K562 (cell line): ENCODE results near the gene DCAF5. TPM values are rescaled to one million over a fixed set of nuclear protein-coding genes. Genes with fewer than 3 reads are reported as not detected.
A peak's percentile ranks its signal among the peaks of the same experiment; 100 is the strongest.

Source experiments
- ATAC-seq: fragments of 200-7000 bp; cut with Tn5 transposase; 3 replicates; pipeline ENCODE4 v1.9.1; 2020; ENCODE audit warnings: moderate library complexity
- BruUV-seq: library from RNA; stranded (reverse); fragments of 400-500 nt; replicated peaks from 2 replicates; lab custom pipeline; 2021; lab: Mats Ljungman, UMichigan
- CTCF ChIA-PET: fragments of 300-600 bp; formaldehyde crosslinking; extraction: SDS; loops from one replicate; lab custom pipeline; 2021; ENCODE audit warnings: low intra/inter-chr PET ratio; lab: Yijun Ruan, JAX
- POLR2A ChIA-PET: fragments of 300-600, 350-650 bp; sonication (Branson Sonifier 250); formaldehyde crosslinking; extraction: SDS; loops from one replicate; lab custom pipeline; 2021; ENCODE audit warnings: antibody characterized with exemption, inconsistent platforms; lab: Yijun Ruan, JAX
- DNase-seq, 4 experiments: peaks; one replicate each; pipeline versions ENCODE4 v3.0.0 to v3.0.0-alpha.2; 2011 to 2018; ENCODE audit warnings: low spot score in 3 of 4, mixed read lengths in 3 of 4; ENCODE audit errors: extremely low read depth in 1 of 4
- FAIRE-seq: peaks from 2 replicates; lab custom pipeline; 2011; peaks lifted over from hg19 to GRCh38; lab: Jason Lieb, UNC
- H2AFZ ChIP-seq: 2 replicates; pipeline ENCODE4 v1.6.0; 2011; ENCODE audit warnings: low read depth, low read length, control low read depth, inconsistent platforms
- H3K27ac ChIP-seq: fragments of 200-600 bp; 3 replicates; pipeline ENCODE4 v1.8.0; 2011; ENCODE audit warnings: low read depth, mild to moderate bottlenecking, control low read depth, inconsistent platforms, low read length, moderate library complexity, mixed read lengths; ENCODE audit errors: extremely low read depth
- H3K27me3 ChIP-seq, 2 experiments: fragments of 300-600 bp in 1 of 2; 2 replicates in 1 of 2; 3 replicates in 1 of 2; pipeline versions ENCODE4 v1.6.0 to v1.8.0; 2011; ENCODE audit warnings: inconsistent platforms in 2 of 2, low read length in 2 of 2, mild to moderate bottlenecking in 1 of 2, mixed read lengths in 1 of 2, moderate library complexity in 1 of 2; ENCODE audit not compliant: control insufficient read depth in 2 of 2, insufficient read depth in 2 of 2
- H3K36me3 ChIP-seq: fragments of 300-600 bp; 3 replicates; pipeline ENCODE4 v1.8.0; 2011; ENCODE audit warnings: mild to moderate bottlenecking, low read length, inconsistent platforms; ENCODE audit not compliant: control insufficient read depth, insufficient read depth
- H3K4me1 ChIP-seq, 2 experiments: fragments of 200-600 bp in 1 of 2; replicated peaks in 1 of 2; 2 replicates in 1 of 2; 3 replicates in 1 of 2; pipeline versions ENCODE4 v1.5.1 to v1.8.0; 2011; ENCODE audit warnings: inconsistent platforms in 2 of 2, low read length in 2 of 2, mild to moderate bottlenecking in 1 of 2, mixed read lengths in 1 of 2, moderate library complexity in 1 of 2; ENCODE audit not compliant: control insufficient read depth in 2 of 2, insufficient read depth in 2 of 2
- H3K4me2 ChIP-seq: 2 replicates; pipeline ENCODE4 v1.6.1; 2011; ENCODE audit warnings: low read length, control low read depth, inconsistent platforms, mixed read lengths; ENCODE audit not compliant: insufficient read depth
- H3K4me3 ChIP-seq: fragments of 200-600 bp; sonication (generic), shearing (Covaris generic); 2 replicates; pipeline ENCODE4 v1.5.1; 2016; ENCODE audit warnings: control low read depth, inconsistent platforms
- H3K79me2 ChIP-seq: fragments of 200-600 bp; 3 replicates; pipeline ENCODE4 v1.8.0; 2011; ENCODE audit warnings: low read length, inconsistent platforms; ENCODE audit not compliant: control insufficient read depth, insufficient read depth
- H3K9ac ChIP-seq, 2 experiments: 2 replicates each; pipeline versions ENCODE4 v1.6.0 to v1.6.1; 2011; ENCODE audit warnings: low read depth in 2 of 2, low read length in 2 of 2, control low read depth in 1 of 2, inconsistent platforms in 1 of 2, mild to moderate bottlenecking in 1 of 2, mixed read lengths in 1 of 2; ENCODE audit not compliant: insufficient read depth in 1 of 2
- H3K9me1 ChIP-seq: one replicate; pipeline ENCODE4 v1.6.0; 2011; ENCODE audit warnings: inconsistent platforms, mild to moderate bottlenecking, low read length, moderate library complexity; ENCODE audit not compliant: control insufficient read depth, insufficient read depth
- H3K9me3 ChIP-seq: replicated peaks from 2 replicates; pipeline ENCODE4 v1.5.1; 2011; ENCODE audit warnings: low read depth, low read length, inconsistent platforms; ENCODE audit not compliant: control insufficient read depth, insufficient read depth
- H4K20me1 ChIP-seq: replicated peaks from 2 replicates; pipeline ENCODE4 v1.6.1; 2011; ENCODE audit warnings: low read length, inconsistent platforms, mixed read lengths; ENCODE audit not compliant: control insufficient read depth, insufficient read depth
- ATF3 ChIP-seq, 2 experiments: fragments of 450-650 bp in 1 of 2; sonication (generic) in 1 of 2; formaldehyde crosslinking in 1 of 2; IDR thresholded peaks in 1 of 2; conservative IDR thresholded peaks in 1 of 2; 2 replicates each; pipeline versions ENCODE4 v1.6.1 to v1.8.1; 2016 to 2023; ENCODE audit warnings: mild to moderate bottlenecking in 2 of 2, moderate library complexity in 2 of 2, inconsistent platforms in 1 of 2, missing genetic modification reagents in 1 of 2
- CHCHD3 ChIP-seq: fragments of 250-450 bp; sonication (Bioruptor Pico); IDR thresholded peaks from 2 replicates; pipeline ENCODE4 v2.1.2; 2022; ENCODE audit warnings: mild to moderate bottlenecking
- E2F4 ChIP-seq: sonication (generic); formaldehyde crosslinking; IDR thresholded peaks from 2 replicates; pipeline ENCODE4 v1.8.0; 2022; ENCODE audit warnings: mild to moderate bottlenecking, low read depth, missing genetic modification reagents
- JUND ChIP-seq, 2 experiments: IDR thresholded peaks; 2 replicates in 1 of 2; 3 replicates in 1 of 2; pipeline ENCODE4 v1.6.1; 2011; ENCODE audit warnings: borderline replicate concordance in 2 of 2, low read depth in 2 of 2, low read length in 2 of 2, improper control_type of control experiment in 1 of 2, missing biosample characterization in 1 of 2, missing genetic modification characterization in 1 of 2, missing genetic modification reagents in 1 of 2
- MXI1 ChIP-seq: IDR thresholded peaks from 2 replicates; pipeline ENCODE4 v1.6.1; 2011; ENCODE audit warnings: low read depth, mild to moderate bottlenecking, improper control_type of control experiment, low read length
- NBN ChIP-seq: fragments of 450-650 bp; IDR thresholded peaks from 2 replicates; pipeline ENCODE4 v1.6.1; 2016; ENCODE audit warnings: low read depth, mild to moderate bottlenecking
- PRDM10 ChIP-seq: fragments of 450-650 bp; IDR thresholded peaks from 2 replicates; pipeline ENCODE4 v1.6.1; 2018; ENCODE audit not compliant: partially characterized antibody
- SPI1 ChIP-seq: IDR thresholded peaks from 2 replicates; pipeline ENCODE4 v1.6.1; 2011; ENCODE audit warnings: low read depth, low read length, control low read depth, borderline replicate concordance
- WGBS: fragments of 100-300 bp; shearing (Covaris generic); methylation state at CpG from one replicate; pipeline ENCODE4 v1.1.6; 2016; ENCODE audit warnings: low coverage, mixed read lengths; ENCODE audit not compliant: insufficient coverage; ENCODE audit errors: missing lambda C conversion rate; 5-methylcytosine and 5-hydroxymethylcytosine counted together
- in situ Hi-C: fragments of 300-500 bp; cut with MboI; formaldehyde crosslinking; loops from 4 replicates; pipeline ENCODE4 v1.15.0; 2018; ENCODE audit warnings: inconsistent platforms, mixed read lengths
- intact Hi-C: fragments of 100-400 bp; cut with micrococcal nuclease; formaldehyde crosslinking; loops from 2 replicates; pipeline ENCODE4 v1.14.2; 2022
- polyA plus RNA-seq, 8 experiments: library from polyadenylated mRNA; depleted of rRNA in 4 of 8; stranded (reverse) in 5 of 8; unstranded in 3 of 8; fragments of >200 nt; fragmentation: Nextera tagmentation in 2 of 8; fragmentation: Illumina TruSeq in 1 of 8; extraction: Ambion mirVana in 2 of 8; extraction: Trizol in 1 of 8; gene quantifications; 2 replicates each; pipeline versions ENCODE4 v1.2.1 to v1.2.3, GENCODE V29; 2011 to 2014; ENCODE audit warnings: inconsistent platforms in 1 of 8, missing spikeins in 1 of 8
- total RNA-seq, 7 experiments: library from RNA; depleted of rRNA in 6 of 7; stranded (reverse); fragments of >200 nt in 6 of 7; fragmentation: Illumina TruSeq in 2 of 7; extraction: Trizol in 2 of 7; gene quantifications; 2 replicates each; pipeline versions ENCODE4 v1.2.1 to v1.2.3, GENCODE V29; 2011 to 2021; ENCODE audit warnings: low replicate concordance in 1 of 7

The DCAF5 gene
- total and polyA plus RNA-seq, 9 of the 15 experiments (the other 6 are each of a cell fraction or from before 2014, with no cell fraction given) = 5.6 to 24.1 (median 12.7) TPM

- 0% methylated on average over 2 of the region's 2 CpGs for WGBS
- Histone ChIP-seq H3K27ac (no peak overlapping the region), H3K9me1 (no peaks in the 10 kb centered on the region), H3K9ac (no peak overlapping the region), H3K79me2 (no peaks in the 10 kb centered on the region), H3K4me2 (no peak overlapping the region), H3K9me3 (no peaks in the 10 kb centered on the region), H3K27me3 (peaks cover 16 to 23% of the 10 kb centered on the region in 2 experiments), H2AFZ (no peak overlapping the region), H4K20me1 (no peaks in the 10 kb centered on the region), H3K4me1 (peaks cover 4 to 16% of the 10 kb centered on the region in 2 experiments; a peak in 3 of 5 replicates), H3K4me3 (no peak overlapping the region), H3K36me3 (no peaks in the 10 kb centered on the region)
- FAIRE-seq = no peak
- no TSS peak for BruUV-seq
- intact Hi-C loops = no loop called here
- no peak for ATAC-seq
- no peak for DNase-seq
- in situ Hi-C loops = no loop called here
- TF ChIP-seq E2F4 (CRISPR knock-in tag) (no peak), SPI1 (0 out of 2 replicates have a peak, but pooled peaks have one; percentile 1)
- POLR2A ChIA-PET = no interaction called here
- CTCF ChIA-PET = no interaction called here
Observed at GRCh38 chr14:69040353-69040752, 112.6 kb downstream of the DCAF5 start.

- no peaks in the 10 kb centered on the region for H3K36me3 ChIP-seq
- no peaks in the 10 kb centered on the region for H3K9me3 ChIP-seq
- POLR2A ChIA-PET = interaction anchor here (0.7 kb wide), 1 partner anchor 358 kb away, joined by 3 read pairs; no protein-coding TSS in a partner anchor
- no peak for DNase-seq
- H3K4me3 ChIP-seq = no peak overlapping the region
- no peak for FAIRE-seq
- H3K27ac ChIP-seq = no peak overlapping the region
- no peaks in the 10 kb centered on the region for H3K79me2 ChIP-seq
- no peak overlapping the region for H3K4me2 ChIP-seq
- CTCF ChIA-PET = no interaction called here
- no peaks in the 10 kb centered on the region for H4K20me1 ChIP-seq
- no peaks in the 10 kb centered on the region for H3K9me1 ChIP-seq
- in situ Hi-C loops (no loop called here), intact Hi-C loops (no loop called here)
- BruUV-seq = no TSS peak
- peaks cover 4 to 16% of the 10 kb centered on the region in 2 experiments; a peak in 3 of 5 replicates for H3K4me1 ChIP-seq
- no peak for ATAC-seq
- no peak overlapping the region for H3K9ac ChIP-seq
- H3K27me3 ChIP-seq = peaks cover 16 to 21% of the 10 kb centered on the region in 2 experiments
- no peak for TF ChIP-seq MXI1
- peak; percentile 29; the same call in 1 of the 2 replicates for TF ChIP-seq ATF3 (IDR thresholded peaks at IDR 0.05)
- TF ChIP-seq ATF3 (CRISPR knock-in tag; conservative IDR thresholded peaks at IDR 0.05) = no peak
- TF ChIP-seq CHCHD3 (CRISPR knock-in tag) = no peak
- peak; percentile 64 for TF ChIP-seq PRDM10
- TF ChIP-seq NBN = no peak
- TF ChIP-seq JUND (IDR thresholded peaks at IDR 0.05; ENCODE audit: borderline replicate concordance, low read depth, low read length) = peak; percentile 7; the same call in 1 of the 2 replicates
- TF ChIP-seq JUND (tag; IDR thresholded peaks at IDR 0.05; ENCODE audit: borderline replicate concordance, low read depth, low read length) = no peak
- TF ChIP-seq, all 486 proteins: peak for 3
- H2AFZ ChIP-seq = no peak overlapping the region
Observed at GRCh38 chr14:69039288-69039628, 113.7 kb downstream of the DCAF5 start.
